CD14-positive monocyte (primary cell): ENCODE results near the gene PTPN12. TPM values are rescaled to one million over a fixed set of nuclear protein-coding genes. Genes with fewer than 3 reads are reported as not detected.

Experiments
- DNase-seq, 3 donors: peaks; one replicate each; pipeline ENCODE4 v3.0.0-alpha.2; 2011 to 2022
- H2AFZ ChIP-seq: 2 replicates; pipeline ENCODE4 v1.6.0; 2012; ENCODE audit warnings: mild to moderate bottlenecking, low read depth, low read length, inconsistent platforms; ENCODE audit not compliant: insufficient read depth, poor library complexity, severe bottlenecking
- H3K27ac ChIP-seq, 2 donors: 1 replicate in 1 of 2; 2 replicates in 1 of 2; pipeline ENCODE4 v1.5.1; 2012 to 2013; ENCODE audit warnings: low read length in 2 of 2, control low read depth in 1 of 2, inconsistent platforms in 1 of 2, low read depth in 1 of 2, mild to moderate bottlenecking in 1 of 2
- H3K27me3 ChIP-seq, 2 donors: one replicate each; pipeline versions ENCODE4 v1.6.0 to v1.6.1; 2011 to 2013; ENCODE audit warnings: low read length in 2 of 2; ENCODE audit not compliant: control insufficient read depth in 2 of 2, insufficient read depth in 2 of 2
- H3K36me3 ChIP-seq, 2 donors: replicated peaks in 1 of 2; 1 replicate in 1 of 2; 2 replicates in 1 of 2; pipeline versions ENCODE4 v1.5.1 to v1.6.1; 2012 to 2013; ENCODE audit warnings: low read length in 2 of 2, control low read depth in 1 of 2, inconsistent platforms in 1 of 2, mild to moderate bottlenecking in 1 of 2; ENCODE audit not compliant: insufficient read depth in 2 of 2, control insufficient read depth in 1 of 2
- H3K4me1 ChIP-seq, 2 donors: 1 replicate in 1 of 2; 2 replicates in 1 of 2; pipeline versions ENCODE4 v1.5.1 to v1.6.1; 2012 to 2013; ENCODE audit warnings: low read length in 2 of 2, control low read depth in 1 of 2, inconsistent platforms in 1 of 2, mild to moderate bottlenecking in 1 of 2, moderate library complexity in 1 of 2; ENCODE audit not compliant: insufficient read depth in 2 of 2, control insufficient read depth in 1 of 2
- H3K4me2 ChIP-seq: replicated peaks from 2 replicates; pipeline ENCODE3; 2012; ENCODE audit warnings: low read length, moderate library complexity, mild to moderate bottlenecking; ENCODE audit not compliant: poor library complexity, severe bottlenecking; ENCODE audit errors: extremely low read depth
- H3K4me3 ChIP-seq, 3 experiments: fragments of 200-600 bp in 1 of 3; sonication (generic) in 1 of 3; replicated peaks in 1 of 3; 1 replicate in 2 of 3; 2 replicates in 1 of 3; pipeline ENCODE4 v1.5.1; 2011 to 2013; ENCODE audit warnings: low read length in 3 of 3, mild to moderate bottlenecking in 3 of 3, control low read depth in 2 of 3, low read depth in 2 of 3, inconsistent platforms in 1 of 3, moderate library complexity in 1 of 3
- H3K79me2 ChIP-seq: 2 replicates; pipeline ENCODE4 v1.6.0; 2012; ENCODE audit warnings: mild to moderate bottlenecking, control low read depth, inconsistent platforms, low read length, moderate library complexity; ENCODE audit not compliant: insufficient read depth
- H3K9ac ChIP-seq: 2 replicates; pipeline ENCODE4 v1.6.0; 2017; ENCODE audit warnings: low read length, mild to moderate bottlenecking; ENCODE audit not compliant: insufficient read depth, poor library complexity, severe bottlenecking
- H3K9me3 ChIP-seq, 2 donors: replicated peaks in 1 of 2; 1 replicate in 1 of 2; 2 replicates in 1 of 2; pipeline versions ENCODE4 v1.5.1 to v1.6.1; 2012 to 2013; ENCODE audit warnings: low read length in 2 of 2, control low read depth in 1 of 2; ENCODE audit not compliant: control insufficient read depth in 1 of 2, insufficient read depth in 1 of 2
- H4K20me1 ChIP-seq: 2 replicates; pipeline ENCODE4 v1.6.0; 2012; ENCODE audit warnings: mild to moderate bottlenecking, low read length, control low read depth, moderate library complexity; ENCODE audit not compliant: insufficient read depth
- H3K27ac Mint-ChIP-seq, 7 donors: one replicate each; pipeline ENCODE4 v1.8.0; 2020; ENCODE audit warnings: mild to moderate bottlenecking in 7 of 7, mixed read lengths in 7 of 7, moderate library complexity in 6 of 7, inconsistent platforms in 2 of 7
- H3K27me3 Mint-ChIP-seq, 3 donors: one replicate each; pipeline ENCODE4 v1.8.0; 2021 to 2022; ENCODE audit warnings: low read depth in 3 of 3, mild to moderate bottlenecking in 3 of 3, mixed read lengths in 3 of 3, moderate library complexity in 3 of 3, inconsistent platforms in 1 of 3
- H3K36me3 Mint-ChIP-seq, 2 donors: one replicate each; pipeline ENCODE4 v1.8.0; 2020; ENCODE audit warnings: mixed read lengths in 2 of 2, inconsistent platforms in 1 of 2, mild to moderate bottlenecking in 1 of 2
- H3K4me1 Mint-ChIP-seq: one replicate; pipeline ENCODE4 v1.8.0; 2020; ENCODE audit warnings: mild to moderate bottlenecking, mixed read lengths
- H3K4me3 Mint-ChIP-seq, 2 donors: one replicate each; pipeline ENCODE4 v1.8.0; 2020; ENCODE audit warnings: mild to moderate bottlenecking in 2 of 2, mixed read lengths in 2 of 2, moderate library complexity in 1 of 2
- H3K9me3 Mint-ChIP-seq, 7 donors: one replicate each; pipeline ENCODE4 v1.8.0; 2020 to 2022; ENCODE audit warnings: mixed read lengths in 7 of 7, mild to moderate bottlenecking in 6 of 7, moderate library complexity in 6 of 7, inconsistent platforms in 2 of 7
- CTCF ChIP-seq: fragments of 200-600 bp; IDR thresholded peaks from one replicate; pipeline ENCODE4 v1.8.0; 2022; ENCODE audit warnings: antibody characterized with exemption, mild to moderate bottlenecking
- WGBS: methylation state at CpG from one replicate; pipeline ENCODE4 v1.1.5; 2013; ENCODE audit warnings: missing lambda C conversion rate; ENCODE audit not compliant: insufficient coverage; 5-methylcytosine and 5-hydroxymethylcytosine counted together
- intact Hi-C, 2 donors: fragments of 100-400 bp; cut with micrococcal nuclease; formaldehyde crosslinking; loops; one replicate each; pipeline versions ENCODE4 v1.15.0 to v1.15.1; 2023
- polyA plus RNA-seq, 3 donors: library from polyadenylated mRNA; depleted of rRNA in 1 of 3; unstranded in 2 of 3; stranded (reverse) in 1 of 3; fragments of 300-500 nt in 2 of 3; fragments of >200 nt in 1 of 3; fragmentation: Illumina TruSeq in 2 of 3; gene quantifications; 1 replicate in 2 of 3; 2 replicates in 1 of 3; pipeline ENCODE4 v1.2.3, GENCODE V29; 2012 to 2021

Gene PTPN12
- polyA plus RNA-seq, 3 donors: 6.6 to 36.7 (median 11.8) TPM

- Mint-ChIP-seq H3K36me3 (peaks cover 2 to 19% of the 10 kb centered on the region in 2 donors), H3K9me3 (peaks cover 0 to 5% (median 2%) of the 10 kb centered on the region in 7 donors), H3K4me1 (peaks cover 50% of the 10 kb centered on the region), H3K4me3 (peak overlapping the region; percentile 95 to 96), H3K27me3 (no peaks in the 10 kb centered on the region), H3K27ac (peak overlapping the region; percentile 94 to 97 (median 96))
- intact Hi-C loops: loop anchor here (2.0 to 10.0 kb wide), 4 partner anchors 32 to 124 kb away; partner anchors contain the start of gene GSAP (in 1 of the 2)
- Histone ChIP-seq H3K4me2 (peak overlapping the region; percentile 84), H3K79me2 (peaks cover 64% of the 10 kb centered on the region), H2AFZ (peak overlapping the region; percentile 81), H3K4me3 (peak overlapping the region; percentile 91 to 99 (median 97)), H3K9ac (peak overlapping the region; percentile 89), H4K20me1 (peaks cover 50% of the 10 kb centered on the region), H3K36me3 (no peaks in the 10 kb centered on the region), H3K27ac (peak overlapping the region; percentile 88 to 94), H3K4me1 (peaks cover 46 to 51% of the 10 kb centered on the region in 2 donors), H3K9me3 (no peaks in the 10 kb centered on the region), H3K27me3 (no peaks in the 10 kb centered on the region)
- WGBS: 0% methylated on average over 10 of the region's 30 CpGs
- TF ChIP-seq CTCF: no peak
- DNase-seq: peak; percentile 52 to 91 (median 80)
Observed at GRCh38 chr7:77538281-77539212, 1.5 kb downstream of the PTPN12 start.

GRCh38 chr7:77540402-77540822 is 3.3 kb downstream of the PTPN12 start:
- peaks cover 51 to 63% of the 10 kb centered on the region in 2 donors for H3K4me1 ChIP-seq

More at GRCh38 chr7:77540402-77540822, 3.3 kb downstream of the PTPN12 start:
- H3K4me2 ChIP-seq: peak overlapping the region; percentile 4
- Mint-ChIP-seq H3K27me3 (no peaks in the 10 kb centered on the region), H3K4me1 (peaks cover 60% of the 10 kb centered on the region), H3K27ac (peak overlapping the region in 3 of 7 donors; percentile 41 to 55 (median 48)), H3K9me3 (no peaks in the 10 kb centered on the region), H3K36me3 (peaks cover 2 to 19% of the 10 kb centered on the region in 2 donors), H3K4me3 (peak overlapping the region in 1 of 2 donors; percentile 53)
- no peak overlapping the region for H3K9ac ChIP-seq
- WGBS: no CpG with 5 or more reads among the region's 4 CpGs
- peak overlapping the region in 1 of 3 experiments; percentile 99 for H3K4me3 ChIP-seq
- intact Hi-C loops: no loop called here
- H3K27ac ChIP-seq: no peak overlapping the region
- no peak for TF ChIP-seq CTCF
- no peak for DNase-seq
- H3K27me3 ChIP-seq: no peaks in the 10 kb centered on the region
- no peaks in the 10 kb centered on the region for H3K9me3 ChIP-seq
- peaks cover 68% of the 10 kb centered on the region for H4K20me1 ChIP-seq
- peaks cover 83% of the 10 kb centered on the region for H3K79me2 ChIP-seq
- no peaks in the 10 kb centered on the region for H3K36me3 ChIP-seq
- H2AFZ ChIP-seq: no peak overlapping the region
